HCT116 (cell line): ENCODE measurements around the gene FURIN. TPM values are rescaled to one million over a fixed set of nuclear protein-coding genes. Genes with fewer than 3 reads are reported as not detected.
A peak's percentile ranks its signal among the peaks of the same experiment; 100 is the strongest.

Experiments used
- ATAC-seq: fragments of 200-7000 bp; cut with Tn5 transposase; 2 replicates; pipeline ENCODE4 v1.9.1; 2020; ENCODE audit warnings: mild to moderate bottlenecking, moderate library complexity
- BruUV-seq: library from RNA; stranded (reverse); fragments of 400-500 nt; replicated peaks from 2 replicates; lab custom pipeline; 2021; lab: Mats Ljungman, UMichigan
- CTCF ChIA-PET: fragments of 300-600 bp; sonication (Branson Sonifier 250); formaldehyde crosslinking; loops from one replicate; lab custom pipeline; 2021; ENCODE audit warnings: antibody characterized with exemption; lab: Charles Lee
- POLR2A ChIA-PET: fragments of 300-600, 350-600 bp; sonication (Branson Sonifier 250); formaldehyde crosslinking; loops from one replicate; lab custom pipeline; 2021; ENCODE audit warnings: antibody characterized with exemption; lab: Charles Lee
- RAD21 ChIA-PET, 2 experiments: fragments of 300-600 bp; sonication (Branson Sonifier 250); formaldehyde crosslinking; loops; one replicate each; lab custom pipeline; 2023; ENCODE audit warnings: low total read pairs in 2 of 2; ENCODE audit not compliant: uncharacterized antibody in 2 of 2, unreplicated experiment in 2 of 2, low non-redundant PET in 1 of 2; lab: Charles Lee
- DNase-seq: peaks from one replicate; pipeline ENCODE4 v3.0.0-alpha.2; 2010; ENCODE audit warnings: low read depth, low spot score
- H2AFZ ChIP-seq: fragments of 200-600 bp; shearing (Covaris generic), sonication (generic); 2 replicates; pipeline ENCODE4 v1.6.1; 2017; ENCODE audit warnings: low read depth, mixed run types, mixed read lengths, antibody characterized with exemption, low read length; ENCODE audit not compliant: poor library complexity, severe bottlenecking
- H3K27ac ChIP-seq: 2 replicates; pipeline ENCODE4 v1.5.1; 2012; ENCODE audit warnings: low read depth, low read length
- H3K27me3 ChIP-seq: fragments of 200-600 bp; sonication (generic); 2 replicates; pipeline ENCODE4 v1.6.1; 2016; ENCODE audit warnings: mixed run types, low read length, mixed read lengths; ENCODE audit not compliant: insufficient read depth
- H3K36me3 ChIP-seq, 2 experiments: fragments of 200-500 bp in 1 of 2; fragments of 200-600 bp in 1 of 2; sonication (Bioruptor generic) in 1 of 2; sonication (generic) in 1 of 2; 2 replicates each; pipeline versions ENCODE4 v1.5.1 to v1.6.1; 2014 to 2016; ENCODE audit warnings: low read length in 2 of 2, inconsistent platforms in 1 of 2, mixed read lengths in 1 of 2, mixed run types in 1 of 2; ENCODE audit not compliant: insufficient read depth in 2 of 2, control insufficient read depth in 1 of 2
- H3K4me1 ChIP-seq, 2 experiments: fragments of 200-600 bp in 1 of 2; sonication (generic) in 1 of 2; 2 replicates each; pipeline versions ENCODE4 v1.5.1 to v1.6.1; 2012 to 2017; ENCODE audit warnings: low read length in 2 of 2, inconsistent platforms in 1 of 2, mild to moderate bottlenecking in 1 of 2, mixed read lengths in 1 of 2, mixed run types in 1 of 2, moderate library complexity in 1 of 2; ENCODE audit not compliant: insufficient read depth in 2 of 2, control insufficient read depth in 1 of 2
- H3K4me2 ChIP-seq: fragments of 200-600 bp; sonication (generic); 2 replicates; pipeline ENCODE4 v1.6.1; 2017; ENCODE audit warnings: mixed run types, low read length, mixed read lengths
- H3K4me3 ChIP-seq, 2 experiments: fragments of 200-600 bp in 1 of 2; sonication (generic) in 1 of 2; replicated peaks in 1 of 2; 2 replicates each; pipeline ENCODE4 v1.5.1; 2011 to 2016; ENCODE audit warnings: low read length in 2 of 2, control low read depth in 1 of 2, low read depth in 1 of 2, mild to moderate bottlenecking in 1 of 2, mixed read lengths in 1 of 2, mixed run types in 1 of 2
- H3K79me2 ChIP-seq: fragments of 200-600 bp; sonication (generic); 2 replicates; pipeline ENCODE4 v1.6.1; 2017; ENCODE audit warnings: mild to moderate bottlenecking, mixed run types, low read length, moderate library complexity, mixed read lengths; ENCODE audit not compliant: insufficient read depth
- H3K9ac ChIP-seq: fragments of 200-600 bp; sonication (generic); 2 replicates; pipeline ENCODE4 v1.6.1; 2016; ENCODE audit warnings: low read length, mixed read lengths
- H3K9me2 ChIP-seq: fragments of 200-600 bp; sonication (generic), shearing (Covaris generic); 2 replicates; pipeline ENCODE4 v1.6.1; 2017; ENCODE audit warnings: mixed run types, mild to moderate bottlenecking, moderate library complexity; ENCODE audit not compliant: insufficient read depth
- H3K9me3 ChIP-seq, 2 experiments: fragments of 200-500 bp in 1 of 2; fragments of 200-600 bp in 1 of 2; sonication (Bioruptor generic) in 1 of 2; sonication (generic) in 1 of 2; 2 replicates each; pipeline ENCODE4 v1.6.1; 2014 to 2017; ENCODE audit warnings: low read length in 2 of 2, mixed read lengths in 2 of 2, inconsistent platforms in 1 of 2, low read depth in 1 of 2, mild to moderate bottlenecking in 1 of 2, mixed run types in 1 of 2, moderate library complexity in 1 of 2; ENCODE audit not compliant: control insufficient read depth in 1 of 2, insufficient read depth in 1 of 2
- H4K20me1 ChIP-seq: fragments of 200-600 bp; sonication (generic), shearing (Covaris generic); 2 replicates; pipeline ENCODE4 v1.6.1; 2017; ENCODE audit warnings: mixed run types, mild to moderate bottlenecking, moderate library complexity; ENCODE audit not compliant: insufficient read depth
- CBX3 ChIP-seq: IDR thresholded peaks from 2 replicates; pipeline ENCODE4 v1.6.1; 2012; ENCODE audit warnings: low read depth
- CEBPB ChIP-seq: IDR thresholded peaks from 2 replicates; pipeline ENCODE4 v1.6.1; 2012; ENCODE audit warnings: low read depth
- EGR1 ChIP-seq: IDR thresholded peaks from 2 replicates; pipeline ENCODE4 v1.6.1; 2012; ENCODE audit warnings: low read depth
- ELF1 ChIP-seq: IDR thresholded peaks from 2 replicates; pipeline ENCODE4 v1.6.1; 2012; ENCODE audit warnings: low read depth, borderline replicate concordance
- EZH2 ChIP-seq: fragments of 200-600 bp; sonication (generic); IDR thresholded peaks from 2 replicates; pipeline ENCODE4 v1.6.1; 2017; ENCODE audit warnings: antibody characterized with exemption, mixed run types
- EZH2phosphoT487 ChIP-seq: fragments of 200-600 bp; IDR thresholded peaks from 2 replicates; pipeline ENCODE4 v1.6.1; 2018; ENCODE audit warnings: antibody characterized with exemption, borderline replicate concordance
- FOSL1 ChIP-seq: IDR thresholded peaks from 2 replicates; pipeline ENCODE4 v1.6.1; 2012; ENCODE audit warnings: low read depth
- JUND ChIP-seq: IDR thresholded peaks from 2 replicates; pipeline ENCODE4 v1.6.1; 2012
- POLR2A ChIP-seq: IDR thresholded peaks from 2 replicates; pipeline ENCODE4 v1.7.0; 2011; ENCODE audit warnings: borderline replicate concordance; ENCODE audit not compliant: insufficient read depth, insufficient read length; ENCODE audit errors: extremely low read depth
- RAD21 ChIP-seq: IDR thresholded peaks from 2 replicates; pipeline ENCODE4 v1.6.1; 2012; ENCODE audit warnings: low read depth, mild to moderate bottlenecking
- SP1 ChIP-seq: IDR thresholded peaks from 2 replicates; pipeline ENCODE4 v1.6.1; 2012; ENCODE audit warnings: low read depth
- SRF ChIP-seq: IDR thresholded peaks from 2 replicates; pipeline ENCODE4 v1.6.1; 2012; ENCODE audit warnings: low read depth
- TCF7L2 ChIP-seq: IDR thresholded peaks from 2 replicates; pipeline ENCODE4 v1.7.0; 2011; ENCODE audit warnings: borderline replicate concordance, inconsistent platforms; ENCODE audit not compliant: insufficient read depth, insufficient read length; ENCODE audit errors: extremely low read depth
- YY1 ChIP-seq: IDR thresholded peaks from 2 replicates; pipeline ENCODE4 v1.6.1; 2011; ENCODE audit warnings: low read length, low read depth, moderate library complexity, mild to moderate bottlenecking; ENCODE audit not compliant: insufficient replicate concordance; ENCODE audit errors: extremely low read depth
- ZFX ChIP-seq: fragments of 450-650 bp; IDR thresholded peaks from 2 replicates; pipeline ENCODE4 v1.6.1; 2017
- ZNF274 ChIP-seq: fragments of 200-500 bp; sonication (Bioruptor generic); IDR thresholded peaks from 2 replicates; pipeline ENCODE4 v1.6.1; 2014; ENCODE audit warnings: mild to moderate bottlenecking, low read depth, low read length, inconsistent platforms
- intact Hi-C: fragments of 100-400 bp; cut with micrococcal nuclease; formaldehyde crosslinking; loops from 2 replicates; pipeline ENCODE4 v1.10.0; 2022
- total RNA-seq: library from RNA; stranded (reverse); gene quantifications from one replicate; pipeline ENCODE4 v1.2.1, GENCODE V29; 2021; ENCODE audit not compliant: unreplicated experiment
- TF ChIP-seq, protein P1 (sequence below): IDR thresholded peaks from 2 replicates; pipeline ENCODE4 v1.6.1; 2012
- TF ChIP-seq, protein P2 (sequence below), 3 experiments: fragments of 200-600 bp in 1 of 3; sonication (generic) in 1 of 3; IDR thresholded peaks in 2 of 3; conservative IDR thresholded peaks in 1 of 3; 2 replicates each; pipeline ENCODE4 v1.5.1; 2012 to 2017; ENCODE audit warnings: low read depth in 2 of 3, low read length in 2 of 3, antibody characterized with exemption in 1 of 3, borderline replicate concordance in 1 of 3, control low read depth in 1 of 3, mild to moderate bottlenecking in 1 of 3, mixed read lengths in 1 of 3, mixed run types in 1 of 3, moderate library complexity in 1 of 3; ENCODE audit not compliant: insufficient read depth in 1 of 3
- TF ChIP-seq, protein P3 (sequence below): IDR thresholded peaks from 2 replicates; pipeline ENCODE4 v1.6.1; 2012; ENCODE audit warnings: low read depth
- TF ChIP-seq, protein P4 (sequence below): IDR thresholded peaks from 2 replicates; pipeline ENCODE4 v1.6.1; 2011; ENCODE audit warnings: mild to moderate bottlenecking, low read length, moderate library complexity; ENCODE audit not compliant: insufficient replicate concordance; ENCODE audit errors: extremely low read depth

The FURIN gene
- total RNA-seq, 1 experiment from 2014 or later = 42.0 TPM

DNA sequence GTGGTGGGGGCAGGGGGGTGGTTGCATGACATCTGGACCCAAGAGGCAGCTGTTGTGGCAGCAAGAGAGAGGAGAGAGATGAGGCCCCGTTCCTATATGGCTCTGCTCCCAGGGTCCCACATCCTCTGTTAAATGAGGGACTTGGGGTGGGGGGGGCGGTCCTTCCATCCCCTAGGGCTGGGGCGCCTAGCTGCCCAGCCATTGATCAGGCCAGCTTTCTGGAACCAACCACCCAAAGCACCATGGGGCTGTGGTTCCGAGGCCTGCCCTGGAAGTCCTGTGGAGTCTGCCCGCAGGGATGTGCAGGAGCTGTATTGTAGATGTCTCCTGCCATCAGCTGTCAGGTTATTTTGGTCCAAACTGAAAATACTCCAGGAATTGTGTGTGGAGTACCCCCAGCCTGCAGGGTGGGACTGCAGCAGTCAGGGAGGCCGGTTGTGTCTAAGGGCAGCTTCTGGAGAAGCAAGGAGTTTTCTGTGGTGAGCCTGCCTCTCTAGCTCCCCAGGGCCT lies 5.2 kb downstream of the FURIN start:
- ATAC-seq (no peak), DNase-seq (no peak)
- intact Hi-C loops = loop anchor here (5.0 kb wide), 1 partner anchor 226 kb away; no protein-coding TSS in a partner anchor
- no peak for TF ChIP-seq CEBPB
- TF ChIP-seq JUND = no peak
- TF ChIP-seq TCF7L2 = no peak
- TF ChIP-seq SP1 = no peak
- TF ChIP-seq ZNF274 = no peak
- no peak for TF ChIP-seq EGR1
- TF ChIP-seq EZH2phosphoT487 = no peak
- TF ChIP-seq, protein P1, sequence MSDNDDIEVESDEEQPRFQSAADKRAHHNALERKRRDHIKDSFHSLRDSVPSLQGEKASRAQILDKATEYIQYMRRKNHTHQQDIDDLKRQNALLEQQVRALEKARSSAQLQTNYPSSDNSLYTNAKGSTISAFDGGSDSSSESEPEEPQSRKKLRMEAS = no peak
- TF ChIP-seq CBX3 = no peak
- TF ChIP-seq, protein P2, sequence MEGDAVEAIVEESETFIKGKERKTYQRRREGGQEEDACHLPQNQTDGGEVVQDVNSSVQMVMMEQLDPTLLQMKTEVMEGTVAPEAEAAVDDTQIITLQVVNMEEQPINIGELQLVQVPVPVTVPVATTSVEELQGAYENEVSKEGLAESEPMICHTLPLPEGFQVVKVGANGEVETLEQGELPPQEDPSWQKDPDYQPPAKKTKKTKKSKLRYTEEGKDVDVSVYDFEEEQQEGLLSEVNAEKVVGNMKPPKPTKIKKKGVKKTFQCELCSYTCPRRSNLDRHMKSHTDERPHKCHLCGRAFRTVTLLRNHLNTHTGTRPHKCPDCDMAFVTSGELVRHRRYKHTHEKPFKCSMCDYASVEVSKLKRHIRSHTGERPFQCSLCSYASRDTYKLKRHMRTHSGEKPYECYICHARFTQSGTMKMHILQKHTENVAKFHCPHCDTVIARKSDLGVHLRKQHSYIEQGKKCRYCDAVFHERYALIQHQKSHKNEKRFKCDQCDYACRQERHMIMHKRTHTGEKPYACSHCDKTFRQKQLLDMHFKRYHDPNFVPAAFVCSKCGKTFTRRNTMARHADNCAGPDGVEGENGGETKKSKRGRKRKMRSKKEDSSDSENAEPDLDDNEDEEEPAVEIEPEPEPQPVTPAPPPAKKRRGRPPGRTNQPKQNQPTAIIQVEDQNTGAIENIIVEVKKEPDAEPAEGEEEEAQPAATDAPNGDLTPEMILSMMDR (IDR thresholded peaks at IDR 0.05 in 2 of 3, conservative IDR thresholded peaks at IDR 0.05 in 1 of 3; ENCODE audit: borderline replicate concordance in 1 of 3, insufficient read depth in 1 of 3, low read depth in 2 of 3, low read length in 2 of 3) = no peak
- no peak for TF ChIP-seq ZFX
- TF ChIP-seq YY1 = no peak
- TF ChIP-seq EZH2 = no peak
- no peak for TF ChIP-seq ELF1
- TF ChIP-seq, protein P3, sequence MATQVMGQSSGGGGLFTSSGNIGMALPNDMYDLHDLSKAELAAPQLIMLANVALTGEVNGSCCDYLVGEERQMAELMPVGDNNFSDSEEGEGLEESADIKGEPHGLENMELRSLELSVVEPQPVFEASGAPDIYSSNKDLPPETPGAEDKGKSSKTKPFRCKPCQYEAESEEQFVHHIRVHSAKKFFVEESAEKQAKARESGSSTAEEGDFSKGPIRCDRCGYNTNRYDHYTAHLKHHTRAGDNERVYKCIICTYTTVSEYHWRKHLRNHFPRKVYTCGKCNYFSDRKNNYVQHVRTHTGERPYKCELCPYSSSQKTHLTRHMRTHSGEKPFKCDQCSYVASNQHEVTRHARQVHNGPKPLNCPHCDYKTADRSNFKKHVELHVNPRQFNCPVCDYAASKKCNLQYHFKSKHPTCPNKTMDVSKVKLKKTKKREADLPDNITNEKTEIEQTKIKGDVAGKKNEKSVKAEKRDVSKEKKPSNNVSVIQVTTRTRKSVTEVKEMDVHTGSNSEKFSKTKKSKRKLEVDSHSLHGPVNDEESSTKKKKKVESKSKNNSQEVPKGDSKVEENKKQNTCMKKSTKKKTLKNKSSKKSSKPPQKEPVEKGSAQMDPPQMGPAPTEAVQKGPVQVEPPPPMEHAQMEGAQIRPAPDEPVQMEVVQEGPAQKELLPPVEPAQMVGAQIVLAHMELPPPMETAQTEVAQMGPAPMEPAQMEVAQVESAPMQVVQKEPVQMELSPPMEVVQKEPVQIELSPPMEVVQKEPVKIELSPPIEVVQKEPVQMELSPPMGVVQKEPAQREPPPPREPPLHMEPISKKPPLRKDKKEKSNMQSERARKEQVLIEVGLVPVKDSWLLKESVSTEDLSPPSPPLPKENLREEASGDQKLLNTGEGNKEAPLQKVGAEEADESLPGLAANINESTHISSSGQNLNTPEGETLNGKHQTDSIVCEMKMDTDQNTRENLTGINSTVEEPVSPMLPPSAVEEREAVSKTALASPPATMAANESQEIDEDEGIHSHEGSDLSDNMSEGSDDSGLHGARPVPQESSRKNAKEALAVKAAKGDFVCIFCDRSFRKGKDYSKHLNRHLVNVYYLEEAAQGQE = no peak
- no peak for TF ChIP-seq POLR2A
- TF ChIP-seq SRF = no peak
- TF ChIP-seq, protein P4, sequence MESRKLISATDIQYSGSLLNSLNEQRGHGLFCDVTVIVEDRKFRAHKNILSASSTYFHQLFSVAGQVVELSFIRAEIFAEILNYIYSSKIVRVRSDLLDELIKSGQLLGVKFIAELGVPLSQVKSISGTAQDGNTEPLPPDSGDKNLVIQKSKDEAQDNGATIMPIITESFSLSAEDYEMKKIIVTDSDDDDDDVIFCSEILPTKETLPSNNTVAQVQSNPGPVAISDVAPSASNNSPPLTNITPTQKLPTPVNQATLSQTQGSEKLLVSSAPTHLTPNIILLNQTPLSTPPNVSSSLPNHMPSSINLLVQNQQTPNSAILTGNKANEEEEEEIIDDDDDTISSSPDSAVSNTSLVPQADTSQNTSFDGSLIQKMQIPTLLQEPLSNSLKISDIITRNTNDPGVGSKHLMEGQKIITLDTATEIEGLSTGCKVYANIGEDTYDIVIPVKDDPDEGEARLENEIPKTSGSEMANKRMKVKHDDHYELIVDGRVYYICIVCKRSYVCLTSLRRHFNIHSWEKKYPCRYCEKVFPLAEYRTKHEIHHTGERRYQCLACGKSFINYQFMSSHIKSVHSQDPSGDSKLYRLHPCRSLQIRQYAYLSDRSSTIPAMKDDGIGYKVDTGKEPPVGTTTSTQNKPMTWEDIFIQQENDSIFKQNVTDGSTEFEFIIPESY = no peak
- TF ChIP-seq FOSL1 = no peak
- no peak for TF ChIP-seq RAD21
- no peaks in the 10 kb centered on the region for H3K9me3 ChIP-seq
- H3K4me3 ChIP-seq = no peak overlapping the region; a peak in 1 of 4 replicates
- peak overlapping the region; percentile 27; the same call in 1 of the 2 replicates for H3K9ac ChIP-seq
- H4K20me1 ChIP-seq = no peaks in the 10 kb centered on the region
- peaks cover 10 to 11% of the 10 kb centered on the region in 2 experiments; a peak in 3 of 4 replicates for H3K36me3 ChIP-seq
- ChIA-PET RAD21 (interaction anchor here in 1 of 2 experiments (0.8 kb wide), 1 partner anchor 12 kb away, joined by 3 read pairs; no protein-coding TSS in a partner anchor), POLR2A (no interaction called here), CTCF (interaction anchor here (0.8 kb wide), 1 partner anchor 20 kb away, joined by 3 read pairs; no protein-coding TSS in a partner anchor)
- peaks cover 38% of the 10 kb centered on the region for H3K79me2 ChIP-seq
- H2AFZ ChIP-seq = no peak overlapping the region
- H3K27me3 ChIP-seq = no peaks in the 10 kb centered on the region
- BruUV-seq = no TSS peak
- no peaks in the 10 kb centered on the region for H3K9me2 ChIP-seq
- no peak overlapping the region for H3K27ac ChIP-seq
- H3K4me1 ChIP-seq = peaks cover 44 to 47% of the 10 kb centered on the region in 2 experiments
- peak overlapping the region; percentile 97 for H3K4me2 ChIP-seq
